Tibial artery (tissue), 4 donors: Measurements from ENCODE around the gene GNPTG.

Experiments used
- DNase-seq, 2 donors: peaks; one replicate each; pipeline ENCODE4 v3.0.0-alpha.2; 2019
- H3K27ac ChIP-seq, 2 donors: fragments of 200-600 bp; sonication (generic) in 1 of 2; 1 replicate in 1 of 2; 2 replicates in 1 of 2; pipeline ENCODE4 v1.5.1; 2018 to 2019; ENCODE audit warnings: mild to moderate bottlenecking in 1 of 2
- H3K27me3 ChIP-seq, 2 donors: fragments of 200-600 bp; sonication (generic) in 1 of 2; one replicate each; pipeline versions ENCODE4 v1.5.1 to v1.6.0; 2016 to 2019
- H3K36me3 ChIP-seq, 3 donors: fragments of 200-600 bp; sonication (generic) in 2 of 3; one replicate each; pipeline ENCODE4 v1.5.1; 2016 to 2019; ENCODE audit warnings: mild to moderate bottlenecking in 2 of 3
- H3K4me1 ChIP-seq, 4 donors: fragments of 200-600 bp; sonication (generic) in 2 of 4; 1 replicate in 3 of 4; 2 replicates in 1 of 4; pipeline ENCODE4 v1.5.1; 2016 to 2019
- H3K4me3 ChIP-seq, 2 donors: fragments of 200-600 bp; sonication (generic) in 1 of 2; 1 replicate in 1 of 2; 2 replicates in 1 of 2; pipeline ENCODE4 v1.5.1; 2018 to 2019; ENCODE audit warnings: mild to moderate bottlenecking in 2 of 2
- H3K9me3 ChIP-seq, 3 donors: fragments of 200-600 bp; sonication (generic) in 1 of 3; one replicate each; pipeline ENCODE4 v1.5.1; 2016 to 2019
- CTCF ChIP-seq, 2 experiments: fragments of 200-600 bp in 1 of 2; fragments of 450-650 bp in 1 of 2; IDR thresholded peaks; one replicate each; pipeline ENCODE4 v1.5.1; 2017 to 2019; ENCODE audit warnings: antibody characterized with exemption in 2 of 2, mild to moderate bottlenecking in 1 of 2, moderate library complexity in 1 of 2
- intact Hi-C: fragments of 100-400 bp; cut with DNase I; formaldehyde crosslinking; loops from one replicate; pipeline ENCODE4 v1.15.0; 2023; ENCODE audit warnings: low total_unique reads

GNPTG gene

GRCh38 chr16:1348926-1349325, 2.8 kb upstream of the GNPTG start:
- TF ChIP-seq CTCF (IDR thresholded peaks at IDR 0.05) = no peak
- Histone ChIP-seq H3K9me3 (no peaks in the 10 kb centered on the region), H3K27me3 (no peaks in the 10 kb centered on the region), H3K4me3 (no peak overlapping the region), H3K27ac (no peak overlapping the region), H3K36me3 (peaks cover 19 to 45% (median 25%) of the 10 kb centered on the region in 3 donors), H3K4me1 (peaks cover 0 to 33% (median 25%) of the 10 kb centered on the region in 4 donors)
- intact Hi-C loops = no loop called here
- DNase-seq = no peak

GRCh38 chr16:1349351-1349750, 2.4 kb upstream of the GNPTG start:
- Histone ChIP-seq H3K27me3 (no peaks in the 10 kb centered on the region), H3K4me3 (no peak overlapping the region), H3K27ac (no peak overlapping the region), H3K4me1 (peaks cover 0 to 34% (median 25%) of the 10 kb centered on the region in 4 donors), H3K9me3 (no peaks in the 10 kb centered on the region), H3K36me3 (peaks cover 19 to 45% (median 25%) of the 10 kb centered on the region in 3 donors)
- TF ChIP-seq CTCF (IDR thresholded peaks at IDR 0.05) = no peak
- DNase-seq = no peak
- intact Hi-C loops = no loop called here

- peaks cover 0 to 37% (median 25%) of the 10 kb centered on the region in 4 donors for H3K4me1 ChIP-seq
Measured at GRCh38 chr16:1349951-1350350, 1.8 kb upstream of the GNPTG start.

GRCh38 chr16:1350691-1351090, 1.0 kb upstream of the GNPTG start:
- Histone ChIP-seq H3K27me3 (no peaks in the 10 kb centered on the region), H3K36me3 (peaks cover 19 to 45% (median 25%) of the 10 kb centered on the region in 3 donors), H3K4me1 (peaks cover 0 to 44% (median 25%) of the 10 kb centered on the region in 4 donors), H3K9me3 (no peaks in the 10 kb centered on the region), H3K27ac (no peak overlapping the region), H3K4me3 (peak overlapping the region; percentile 69 to 96)
- TF ChIP-seq CTCF (IDR thresholded peaks at IDR 0.05) = no peak
- DNase-seq = no peak
- intact Hi-C loops = no loop called here

More at GRCh38 chr16:1349951-1350350, 1.8 kb upstream of the GNPTG start:
- no peak for DNase-seq
- intact Hi-C loops = no loop called here
- Histone ChIP-seq H3K27ac (no peak overlapping the region), H3K36me3 (peaks cover 19 to 45% (median 25%) of the 10 kb centered on the region in 3 donors), H3K27me3 (no peaks in the 10 kb centered on the region), H3K9me3 (no peaks in the 10 kb centered on the region), H3K4me3 (no peak overlapping the region)
- TF ChIP-seq CTCF (IDR thresholded peaks at IDR 0.05) = no peak

GRCh38 chr16:1351215-1351581, 533 bp upstream of the GNPTG start:
- intact Hi-C loops = no loop called here
- Histone ChIP-seq H3K4me3 (peak overlapping the region; percentile 69 to 96), H3K4me1 (peaks cover 0 to 49% (median 25%) of the 10 kb centered on the region in 4 donors), H3K27me3 (no peaks in the 10 kb centered on the region), H3K27ac (peak overlapping the region; percentile 55 to 74), H3K9me3 (no peaks in the 10 kb centered on the region), H3K36me3 (peaks cover 19 to 45% (median 25%) of the 10 kb centered on the region in 3 donors)
- no peak for TF ChIP-seq CTCF (IDR thresholded peaks at IDR 0.05)
- DNase-seq = no peak
